Measurements from ENCODE around the gene UBE2F.

UBE2F gene

DNA sequence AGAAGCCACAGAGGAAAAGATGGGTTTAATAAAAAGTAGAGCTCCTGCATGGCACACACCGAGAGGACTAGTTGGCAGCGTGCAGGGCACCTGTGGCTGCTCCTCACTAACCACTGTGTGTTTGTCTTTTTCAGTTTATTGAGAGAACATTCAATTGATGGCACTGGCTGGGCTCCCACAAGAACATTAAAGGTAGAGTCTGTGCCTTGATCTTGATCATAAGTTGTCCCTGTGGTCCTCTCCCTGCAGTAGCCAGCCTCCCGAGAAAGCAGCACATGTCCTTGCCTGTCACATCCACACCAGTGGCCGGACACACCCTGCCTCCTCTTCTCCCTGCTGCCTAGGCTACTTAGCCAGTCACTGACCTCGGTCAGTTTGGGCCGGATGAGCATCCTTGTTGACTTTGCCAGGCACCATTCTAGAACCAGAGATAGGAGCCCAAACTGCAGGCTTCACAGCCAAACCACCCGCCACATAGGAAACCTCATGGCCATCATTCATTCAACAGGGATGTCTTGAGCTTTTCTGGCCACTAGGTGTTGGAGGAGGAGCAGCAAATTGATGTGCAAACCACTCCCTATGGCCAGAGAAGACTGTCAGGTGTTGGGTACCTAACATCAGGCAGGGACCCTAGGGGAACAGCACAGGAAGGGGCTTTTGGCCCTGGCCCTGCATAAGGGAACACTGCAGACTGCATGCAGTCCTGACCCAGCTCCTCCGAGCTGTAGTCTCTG lies 63.8 kb downstream of the UBE2F start:
- TF ChIP-seq FOXP2 (optimal IDR thresholded peaks at IDR 0.05; ENCODE audit: borderline replicate concordance, extremely low read depth, extremely low read length, insufficient read depth) = no peak
- no peak for TF ChIP-seq TAF1 (IDR thresholded peaks at IDR 0.05; ENCODE audit: borderline replicate concordance, insufficient read depth, low read length)
- TF ChIP-seq POLR2AphosphoS5 (IDR thresholded peaks at IDR 0.05; ENCODE audit: low read depth, low read length) = no peak
- TF ChIP-seq SIN3A (IDR thresholded peaks at IDR 0.05; ENCODE audit: borderline replicate concordance, insufficient read depth, low read length) = no peak
- TF ChIP-seq, protein P1, sequence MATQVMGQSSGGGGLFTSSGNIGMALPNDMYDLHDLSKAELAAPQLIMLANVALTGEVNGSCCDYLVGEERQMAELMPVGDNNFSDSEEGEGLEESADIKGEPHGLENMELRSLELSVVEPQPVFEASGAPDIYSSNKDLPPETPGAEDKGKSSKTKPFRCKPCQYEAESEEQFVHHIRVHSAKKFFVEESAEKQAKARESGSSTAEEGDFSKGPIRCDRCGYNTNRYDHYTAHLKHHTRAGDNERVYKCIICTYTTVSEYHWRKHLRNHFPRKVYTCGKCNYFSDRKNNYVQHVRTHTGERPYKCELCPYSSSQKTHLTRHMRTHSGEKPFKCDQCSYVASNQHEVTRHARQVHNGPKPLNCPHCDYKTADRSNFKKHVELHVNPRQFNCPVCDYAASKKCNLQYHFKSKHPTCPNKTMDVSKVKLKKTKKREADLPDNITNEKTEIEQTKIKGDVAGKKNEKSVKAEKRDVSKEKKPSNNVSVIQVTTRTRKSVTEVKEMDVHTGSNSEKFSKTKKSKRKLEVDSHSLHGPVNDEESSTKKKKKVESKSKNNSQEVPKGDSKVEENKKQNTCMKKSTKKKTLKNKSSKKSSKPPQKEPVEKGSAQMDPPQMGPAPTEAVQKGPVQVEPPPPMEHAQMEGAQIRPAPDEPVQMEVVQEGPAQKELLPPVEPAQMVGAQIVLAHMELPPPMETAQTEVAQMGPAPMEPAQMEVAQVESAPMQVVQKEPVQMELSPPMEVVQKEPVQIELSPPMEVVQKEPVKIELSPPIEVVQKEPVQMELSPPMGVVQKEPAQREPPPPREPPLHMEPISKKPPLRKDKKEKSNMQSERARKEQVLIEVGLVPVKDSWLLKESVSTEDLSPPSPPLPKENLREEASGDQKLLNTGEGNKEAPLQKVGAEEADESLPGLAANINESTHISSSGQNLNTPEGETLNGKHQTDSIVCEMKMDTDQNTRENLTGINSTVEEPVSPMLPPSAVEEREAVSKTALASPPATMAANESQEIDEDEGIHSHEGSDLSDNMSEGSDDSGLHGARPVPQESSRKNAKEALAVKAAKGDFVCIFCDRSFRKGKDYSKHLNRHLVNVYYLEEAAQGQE (IDR thresholded peaks at IDR 0.05; ENCODE audit: insufficient read depth in 1 of 2, low read depth in 2 of 2, low read length in 2 of 2) = no peak

DNA sequence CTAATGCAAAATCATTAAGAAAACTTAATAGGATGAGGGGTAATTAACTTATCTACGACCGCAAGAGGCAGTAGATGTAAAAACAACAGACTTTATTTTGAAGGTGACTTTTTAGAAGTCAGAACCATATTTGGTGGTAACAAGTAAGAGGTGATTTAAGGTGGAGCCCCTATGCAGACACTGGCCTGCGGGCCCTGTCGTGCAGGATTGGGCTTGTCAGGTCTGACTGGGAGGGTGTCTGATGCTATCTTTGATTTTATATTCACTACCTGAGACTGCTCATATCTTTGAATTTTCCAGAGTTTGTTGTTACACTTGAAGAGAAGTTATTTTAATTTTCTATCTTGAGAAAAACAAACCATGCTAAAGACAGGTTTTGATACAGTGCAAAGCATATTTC lies 64.9 kb downstream of the UBE2F start:
- TF ChIP-seq TAF1 (IDR thresholded peaks at IDR 0.05; ENCODE audit: borderline replicate concordance, insufficient read depth, low read length) (no peak), FOXP2 (optimal IDR thresholded peaks at IDR 0.05; ENCODE audit: borderline replicate concordance, extremely low read depth, extremely low read length, insufficient read depth) (no peak), SIN3A (IDR thresholded peaks at IDR 0.05; ENCODE audit: borderline replicate concordance, insufficient read depth, low read length) (no peak), POLR2AphosphoS5 (IDR thresholded peaks at IDR 0.05; ENCODE audit: low read depth, low read length) (no peak)
- TF ChIP-seq, protein P1 (IDR thresholded peaks at IDR 0.05; ENCODE audit: insufficient read depth in 1 of 2, low read depth in 2 of 2, low read length in 2 of 2) = no peak

DNA sequence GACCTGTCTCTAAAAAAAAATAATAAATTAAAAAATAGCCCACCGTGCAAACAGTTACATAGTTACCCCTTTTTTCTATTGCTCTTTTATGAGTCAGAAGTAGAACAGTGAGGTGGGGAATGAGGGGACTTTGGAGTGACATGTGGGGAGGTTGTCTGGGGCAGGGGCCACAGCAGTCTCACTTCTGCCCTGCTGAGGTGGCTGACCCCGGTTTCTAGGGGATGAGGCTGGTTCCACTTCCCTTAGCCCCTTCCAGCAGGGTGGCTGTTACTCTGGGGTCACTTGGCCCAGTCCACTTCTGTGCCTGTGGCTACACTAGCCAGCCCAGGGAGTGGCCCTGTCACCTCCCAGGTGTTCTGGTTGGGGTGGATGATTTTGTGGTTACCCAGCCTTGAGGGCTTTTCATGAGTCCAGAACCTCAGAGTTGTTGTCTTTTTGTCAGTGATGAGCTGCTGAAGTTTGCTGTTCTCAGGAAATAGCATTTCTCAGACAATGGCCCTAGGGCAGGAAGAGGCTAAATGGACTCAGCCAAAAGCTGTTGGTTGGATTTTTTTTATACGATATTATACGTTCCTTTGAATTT lies 66.0 kb downstream of the UBE2F start:
- TF ChIP-seq TAF1 (IDR thresholded peaks at IDR 0.05; ENCODE audit: borderline replicate concordance, insufficient read depth, low read length) = no peak
- TF ChIP-seq POLR2AphosphoS5 (IDR thresholded peaks at IDR 0.05; ENCODE audit: low read depth, low read length) = no peak
- TF ChIP-seq SIN3A (IDR thresholded peaks at IDR 0.05; ENCODE audit: borderline replicate concordance, insufficient read depth, low read length) = no peak
- TF ChIP-seq FOXP2 (optimal IDR thresholded peaks at IDR 0.05; ENCODE audit: borderline replicate concordance, extremely low read depth, extremely low read length, insufficient read depth) = no peak
- TF ChIP-seq, protein P1 (IDR thresholded peaks at IDR 0.05; ENCODE audit: insufficient read depth in 1 of 2, low read depth in 2 of 2, low read length in 2 of 2) = no peak

DNA sequence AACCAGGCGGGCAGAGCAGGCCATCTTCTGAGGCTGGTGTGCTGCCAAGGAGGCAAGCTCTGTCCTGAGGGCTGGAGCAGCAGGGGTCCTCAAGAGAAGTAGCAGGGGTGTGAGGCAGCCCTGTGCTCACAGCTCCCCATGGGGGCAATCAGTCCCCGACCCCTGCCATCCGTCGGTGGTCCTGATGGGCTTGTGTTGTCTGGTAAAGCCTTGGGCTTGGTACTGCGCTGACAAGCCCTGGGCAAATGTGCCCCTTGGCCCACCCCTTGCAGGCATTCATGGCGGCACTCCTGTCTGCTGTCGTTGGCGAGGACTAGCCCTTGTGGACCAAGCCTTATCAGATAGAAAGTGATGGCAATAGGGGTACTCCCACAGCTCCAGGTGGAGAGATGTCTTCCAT lies 71.4 kb downstream of the UBE2F start:
- no peak for TF ChIP-seq TAF1 (IDR thresholded peaks at IDR 0.05; ENCODE audit: borderline replicate concordance, insufficient read depth, low read length)
- TF ChIP-seq, protein P1 (IDR thresholded peaks at IDR 0.05; ENCODE audit: insufficient read depth in 1 of 2, low read depth in 2 of 2, low read length in 2 of 2) = no peak
- TF ChIP-seq POLR2AphosphoS5 (IDR thresholded peaks at IDR 0.05; ENCODE audit: low read depth, low read length) = no peak
- no peak for TF ChIP-seq FOXP2 (optimal IDR thresholded peaks at IDR 0.05; ENCODE audit: borderline replicate concordance, extremely low read depth, extremely low read length, insufficient read depth)
- no peak for TF ChIP-seq SIN3A (IDR thresholded peaks at IDR 0.05; ENCODE audit: borderline replicate concordance, insufficient read depth, low read length)
